HepG2 (cell line): ENCODE results near the gene NABP2. TPM values are rescaled to one million over a fixed set of nuclear protein-coding genes. Genes with fewer than 3 reads are reported as not detected.

ENCODE experiments used
- ATAC-seq: fragments of 200-7000 bp; cut with Tn5 transposase; 3 replicates; pipeline ENCODE4 v1.9.1; 2020; ENCODE audit warnings: mild to moderate bottlenecking, moderate library complexity
- BruUV-seq: library from RNA; stranded (reverse); fragments of 400-500 nt; replicated peaks from 2 replicates; lab custom pipeline; 2021; lab: Mats Ljungman, UMichigan
- CTCF ChIA-PET: fragments of 300-600 bp; formaldehyde crosslinking; extraction: SDS; loops from one replicate; lab custom pipeline; 2021; ENCODE audit warnings: low total read pairs, inconsistent platforms, low intra/inter-chr PET ratio; lab: Yijun Ruan, JAX
- POLR2A ChIA-PET: fragments of 350-600 bp; sonication (Branson Sonifier 250); formaldehyde crosslinking; loops from one replicate; lab custom pipeline; 2020; ENCODE audit warnings: antibody characterized with exemption, inconsistent platforms; lab: Yijun Ruan, JAX
- DNase-seq: peaks from one replicate; pipeline ENCODE4 v3.0.0-alpha.2; 2015; ENCODE audit warnings: low spot score
- FAIRE-seq: peaks from 3 replicates; lab custom pipeline; 2011; peaks lifted over from hg19 to GRCh38; lab: Jason Lieb, UNC
- H2AFZ ChIP-seq: one replicate; pipeline ENCODE4 v1.6.1; 2011; ENCODE audit warnings: low read length, inconsistent platforms
- H3K27ac ChIP-seq: fragments of 300-600 bp; 3 replicates; pipeline ENCODE4 v1.8.0; 2011; ENCODE audit warnings: mixed run types, mild to moderate bottlenecking, mixed read lengths, low read length, inconsistent platforms; ENCODE audit not compliant: insufficient read depth; ENCODE audit errors: extremely low read length
- H3K27me3 ChIP-seq, 2 experiments: fragments of 200-600 bp in 1 of 2; 2 replicates in 1 of 2; 3 replicates in 1 of 2; pipeline versions ENCODE4 v1.6.0 to v1.8.0; 2011; ENCODE audit warnings: low read length in 2 of 2, mild to moderate bottlenecking in 2 of 2, moderate library complexity in 2 of 2, inconsistent platforms in 1 of 2; ENCODE audit not compliant: insufficient read depth in 2 of 2, control insufficient read depth in 1 of 2
- H3K36me3 ChIP-seq, 2 experiments: fragments of 200-600 bp in 1 of 2; replicated peaks in 1 of 2; 2 replicates in 1 of 2; 3 replicates in 1 of 2; pipeline versions ENCODE4 v1.5.1 to v1.8.0; 2011; ENCODE audit warnings: low read length in 2 of 2, inconsistent platforms in 1 of 2; ENCODE audit not compliant: insufficient read depth in 2 of 2, control insufficient read depth in 1 of 2
- H3K4me1 ChIP-seq: 2 replicates; pipeline ENCODE4 v1.5.1; 2012; ENCODE audit warnings: low read length, inconsistent platforms; ENCODE audit not compliant: insufficient read depth
- H3K4me2 ChIP-seq: 2 replicates; pipeline ENCODE4 v1.6.0; 2011; ENCODE audit warnings: low read depth, low read length, inconsistent platforms
- H3K4me3 ChIP-seq, 3 experiments: fragments of 200-600 bp in 1 of 3; sonication (generic), shearing (Covaris generic) in 1 of 3; replicated peaks in 1 of 3; 2 replicates each; pipeline ENCODE4 v1.5.1; 2011 to 2016; ENCODE audit warnings: low read length in 3 of 3, inconsistent platforms in 2 of 3, low read depth in 2 of 3, mild to moderate bottlenecking in 2 of 3, control low read depth in 1 of 3, mixed read lengths in 1 of 3; ENCODE audit not compliant: insufficient read depth in 1 of 3
- H3K79me2 ChIP-seq: one replicate; pipeline ENCODE4 v1.6.1; 2011; ENCODE audit warnings: low read length, inconsistent platforms; ENCODE audit not compliant: insufficient read depth
- H3K9ac ChIP-seq: 2 replicates; pipeline ENCODE4 v1.6.0; 2011; ENCODE audit warnings: mild to moderate bottlenecking, low read depth, low read length, inconsistent platforms; ENCODE audit not compliant: insufficient read depth
- H3K9me3 ChIP-seq: 2 replicates; pipeline ENCODE4 v1.5.1; 2012; ENCODE audit warnings: mild to moderate bottlenecking, low read length
- H4K20me1 ChIP-seq: 2 replicates; pipeline ENCODE4 v1.6.0; 2011; ENCODE audit warnings: inconsistent platforms, mild to moderate bottlenecking, low read length, moderate library complexity; ENCODE audit not compliant: insufficient read depth
- ASH2L ChIP-seq: fragments of 300-600, 200-600 bp; sonication (generic); IDR thresholded peaks from 2 replicates; pipeline ENCODE4 v1.7.0; 2017; ENCODE audit warnings: low read depth, mild to moderate bottlenecking, moderate library complexity, mixed read lengths, low read length; ENCODE audit not compliant: insufficient read length
- DPF2 ChIP-seq: sonication (generic); formaldehyde crosslinking; IDR thresholded peaks from 2 replicates; pipeline ENCODE4 v1.4.0; 2020; ENCODE audit warnings: mild to moderate bottlenecking, low read depth, missing genetic modification reagents, borderline replicate concordance
- GPBP1L1 ChIP-seq: sonication (generic); formaldehyde crosslinking; IDR thresholded peaks from 2 replicates; pipeline ENCODE4 v1.5.0; 2020; ENCODE audit warnings: mild to moderate bottlenecking, missing genetic modification reagents
- MTF2 ChIP-seq: sonication (generic); formaldehyde crosslinking; IDR thresholded peaks from 2 replicates; pipeline ENCODE4 v1.5.0; 2020; ENCODE audit warnings: missing genetic modification reagents, borderline replicate concordance
- POLR2AphosphoS2 ChIP-seq: IDR thresholded peaks from 2 replicates; pipeline ENCODE4 v1.6.1; 2011; ENCODE audit warnings: low read depth, low read length, improper control_type of control experiment
- ZKSCAN8 ChIP-seq: IDR thresholded peaks from 2 replicates; pipeline ENCODE4 v1.6.1; 2016; ENCODE audit warnings: borderline replicate concordance, missing genetic modification reagents, missing compliant biosample characterization
- ZNF672 ChIP-seq: sonication (generic); formaldehyde crosslinking; IDR thresholded peaks from 2 replicates; pipeline ENCODE4 v1.8.1; 2022; ENCODE audit warnings: missing genetic modification reagents
- ZNF737 ChIP-seq: sonication (generic); formaldehyde crosslinking; IDR thresholded peaks from 2 replicates; pipeline ENCODE4 v1.5.0; 2020; ENCODE audit warnings: missing genetic modification reagents, mild to moderate bottlenecking, borderline replicate concordance
- ZNF781 ChIP-seq: sonication (generic); formaldehyde crosslinking; IDR thresholded peaks from 2 replicates; pipeline ENCODE4 v1.5.1; 2020; ENCODE audit warnings: borderline replicate concordance, mild to moderate bottlenecking, missing genetic modification reagents; ENCODE audit errors: not compliant biosample characterization
- ZNF788 ChIP-seq: sonication (generic); formaldehyde crosslinking; IDR thresholded peaks from 2 replicates; pipeline ENCODE4 v1.5.0; 2020; ENCODE audit warnings: mild to moderate bottlenecking, missing genetic modification reagents, borderline replicate concordance
- WGBS: methylation state at CpG from one replicate; pipeline ENCODE4 v1.1.6; 2017; ENCODE audit warnings: low lambda C conversion rate; 5-methylcytosine and 5-hydroxymethylcytosine counted together
- in situ Hi-C: cut with HindIII; loops from 2 replicates; pipeline ENCODE4 v1.10.0; 2017; ENCODE audit warnings: low pct_unique_long_range_greater_than_20kb; ENCODE audit not compliant: extremely low pct_ligation_motif_present
- intact Hi-C: fragments of 100-400 bp; cut with micrococcal nuclease; formaldehyde crosslinking; loops from one replicate; pipeline ENCODE4 v1.10.0; 2022; ENCODE audit not compliant: unreplicated experiment
- polyA plus RNA-seq, 8 experiments: library from polyadenylated mRNA; depleted of rRNA in 3 of 8; stranded (reverse) in 7 of 8; unstranded in 1 of 8; fragments of >200 nt; fragmentation: Illumina TruSeq in 4 of 8; extraction: Trizol in 4 of 8; gene quantifications; 2 replicates each; pipeline versions ENCODE4 v1.2.1 to v1.2.3, GENCODE V29; 2011 to 2016; ENCODE audit warnings: low read depth in 4 of 8, missing spikeins in 1 of 8, mixed read lengths in 1 of 8; ENCODE audit not compliant: insufficient read depth in 1 of 8
- total RNA-seq, 5 experiments: library from RNA; depleted of rRNA; stranded (reverse); fragments of >200 nt; fragmentation: Illumina TruSeq; extraction: Trizol; gene quantifications; 2 replicates each; pipeline ENCODE4 v1.2.3, GENCODE V29; 2016; ENCODE audit warnings: low read depth in 1 of 5
- TF ChIP-seq, protein P1 (sequence below): sonication (generic); formaldehyde crosslinking; IDR thresholded peaks from 2 replicates; pipeline ENCODE4 v1.5.1; 2020; ENCODE audit warnings: missing genetic modification reagents, mild to moderate bottlenecking, borderline replicate concordance

Gene NABP2
- total and polyA plus RNA-seq, 2 of the 13 experiments (the other 11 are each of a cell fraction or from before 2014, with no cell fraction given) = 33.2 to 35.5 TPM

GRCh38 chr12:56208006-56208405 lies 16.1 kb upstream of the NABP2 start (continued):
- no peak for TF ChIP-seq ZNF737

- WGBS = 100% methylated on average over 1 of the region's 1 CpG
- Histone ChIP-seq H4K20me1 (no peaks in the 10 kb centered on the region), H3K4me3 (no peak overlapping the region), H3K27me3 (no peaks in the 10 kb centered on the region), H3K36me3 (peaks cover 20 to 64% of the 10 kb centered on the region in 2 experiments), H3K79me2 (no peaks in the 10 kb centered on the region), H3K9me3 (no peaks in the 10 kb centered on the region), H3K27ac (no peak overlapping the region), H3K9ac (no peak overlapping the region), H2AFZ (no peak overlapping the region), H3K4me2 (no peak overlapping the region), H3K4me1 (no peaks in the 10 kb centered on the region)
- FAIRE-seq (no peak), ATAC-seq (no peak), DNase-seq (no peak)
- no TSS peak for BruUV-seq
- CTCF ChIA-PET = no interaction called here
- POLR2A ChIA-PET = interaction anchor here (1.6 kb wide), 1 partner anchor 8 kb away, joined by 4 read pairs; no protein-coding TSS in a partner anchor
- in situ Hi-C loops (no loop called here), intact Hi-C loops (no loop called here)
- TF ChIP-seq DPF2 (CRISPR knock-in tag) = no peak
- TF ChIP-seq, protein P1, sequence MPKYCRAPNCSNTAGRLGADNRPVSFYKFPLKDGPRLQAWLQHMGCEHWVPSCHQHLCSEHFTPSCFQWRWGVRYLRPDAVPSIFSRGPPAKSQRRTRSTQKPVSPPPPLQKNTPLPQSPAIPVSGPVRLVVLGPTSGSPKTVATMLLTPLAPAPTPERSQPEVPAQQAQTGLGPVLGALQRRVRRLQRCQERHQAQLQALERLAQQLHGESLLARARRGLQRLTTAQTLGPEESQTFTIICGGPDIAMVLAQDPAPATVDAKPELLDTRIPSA = no peak
- no peak for TF ChIP-seq ZNF788 (CRISPR knock-in tag)
Measured at GRCh38 chr12:56212361-56212760, 11.8 kb upstream of the NABP2 start.

DNA sequence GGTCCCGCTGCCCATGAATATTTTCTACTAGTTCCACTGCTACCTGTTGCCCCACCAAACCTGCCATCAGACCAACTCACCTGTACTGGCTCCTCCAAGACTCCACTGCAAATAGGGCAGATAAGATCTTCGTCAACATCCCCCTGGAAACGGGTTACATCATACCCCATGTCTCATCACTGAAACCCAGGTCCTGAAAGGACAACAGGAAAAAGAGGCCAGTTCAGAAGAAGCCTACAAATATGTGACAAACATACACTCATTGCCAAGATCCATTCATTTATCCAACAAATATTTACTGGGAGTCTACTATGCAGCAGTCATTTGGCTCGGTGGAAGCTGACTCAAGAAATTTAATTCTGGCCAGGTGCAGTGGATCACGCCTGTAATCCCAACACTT lies 10.3 kb upstream of the NABP2 start:
- H3K4me2 ChIP-seq = no peak overlapping the region
- no peak overlapping the region for H3K27ac ChIP-seq
- 93% methylated on average over 5 of the region's 5 CpGs for WGBS
- H4K20me1 ChIP-seq = no peaks in the 10 kb centered on the region
- no peak overlapping the region for H2AFZ ChIP-seq
- TF ChIP-seq ASH2L (no peak), MTF2 (no peak), POLR2AphosphoS2 (no peak), ZNF672 (CRISPR knock-in tag) (no peak), GPBP1L1 (CRISPR knock-in tag) (no peak), ZNF781 (CRISPR knock-in tag) (no peak), ZKSCAN8 (CRISPR knock-in tag) (no peak)
- H3K27me3 ChIP-seq = no peaks in the 10 kb centered on the region
- POLR2A ChIA-PET = no interaction called here
- in situ Hi-C loops = no loop called here
- no peak for DNase-seq
- H3K4me1 ChIP-seq = no peaks in the 10 kb centered on the region
- H3K36me3 ChIP-seq = peaks cover 11 to 56% of the 10 kb centered on the region in 2 experiments
- H3K79me2 ChIP-seq = no peaks in the 10 kb centered on the region
- no peak overlapping the region for H3K4me3 ChIP-seq
- CTCF ChIA-PET = no interaction called here
- no TSS peak for BruUV-seq
- intact Hi-C loops = no loop called here
- H3K9me3 ChIP-seq = no peaks in the 10 kb centered on the region
- ATAC-seq = no peak
- no peak overlapping the region for H3K9ac ChIP-seq
- no peak for FAIRE-seq
